CD4-positive, alpha-beta T cell treated with Interleukin-4 for 1 hour (primary cell): Measurements from ENCODE around the gene VSX1.

Experiments used
- DNase-seq, 2 donors: peaks; one replicate each; pipeline ENCODE4 v3.0.0-alpha.2; 2020 to 2022

VSX1 gene

DNA sequence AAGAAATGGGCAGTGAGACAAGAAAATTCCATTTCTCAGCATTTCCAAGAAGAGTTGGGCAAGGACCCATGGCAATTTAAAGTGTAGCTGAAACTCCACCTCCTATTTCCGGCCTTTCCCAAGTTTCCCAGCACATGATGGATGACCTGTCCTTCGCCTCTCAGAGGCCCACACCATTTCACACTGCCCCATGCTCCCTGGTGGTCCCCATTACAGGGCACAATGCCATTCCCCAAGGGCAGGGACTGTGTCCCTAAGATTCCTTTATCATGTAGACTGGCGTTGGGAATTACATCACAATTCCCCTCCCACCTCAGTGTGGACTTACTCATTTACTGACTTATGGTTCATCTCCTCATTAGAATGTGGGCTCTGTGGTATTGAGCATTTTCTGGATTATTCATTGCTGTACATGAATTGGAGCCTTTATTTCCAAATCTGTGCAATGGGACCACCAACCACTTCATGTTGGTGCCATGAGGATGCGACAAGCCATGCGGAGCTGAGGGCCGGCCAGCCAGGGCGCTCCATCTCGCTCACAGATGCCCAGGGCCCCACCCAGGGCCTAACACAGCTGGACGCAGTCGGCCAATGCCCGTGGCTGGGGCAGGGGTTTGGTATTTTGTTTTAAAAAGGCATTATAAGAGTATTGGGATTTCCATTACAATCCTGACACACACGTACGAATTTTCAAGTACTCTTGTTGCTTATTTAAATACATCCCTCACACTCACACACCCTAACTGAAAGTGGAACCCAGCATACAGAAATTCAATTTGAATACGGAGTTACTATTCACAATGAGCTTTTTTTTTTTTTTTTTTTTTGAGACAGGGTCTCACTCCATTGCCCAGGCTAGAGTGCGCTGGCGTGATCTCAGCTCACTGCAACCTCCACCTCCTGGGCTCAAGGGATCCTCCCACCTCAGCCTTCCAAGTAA lies 29.4 kb downstream of the VSX1 start:
- DNase-seq = peak in 1 of 2 donors; percentile 7

DNA sequence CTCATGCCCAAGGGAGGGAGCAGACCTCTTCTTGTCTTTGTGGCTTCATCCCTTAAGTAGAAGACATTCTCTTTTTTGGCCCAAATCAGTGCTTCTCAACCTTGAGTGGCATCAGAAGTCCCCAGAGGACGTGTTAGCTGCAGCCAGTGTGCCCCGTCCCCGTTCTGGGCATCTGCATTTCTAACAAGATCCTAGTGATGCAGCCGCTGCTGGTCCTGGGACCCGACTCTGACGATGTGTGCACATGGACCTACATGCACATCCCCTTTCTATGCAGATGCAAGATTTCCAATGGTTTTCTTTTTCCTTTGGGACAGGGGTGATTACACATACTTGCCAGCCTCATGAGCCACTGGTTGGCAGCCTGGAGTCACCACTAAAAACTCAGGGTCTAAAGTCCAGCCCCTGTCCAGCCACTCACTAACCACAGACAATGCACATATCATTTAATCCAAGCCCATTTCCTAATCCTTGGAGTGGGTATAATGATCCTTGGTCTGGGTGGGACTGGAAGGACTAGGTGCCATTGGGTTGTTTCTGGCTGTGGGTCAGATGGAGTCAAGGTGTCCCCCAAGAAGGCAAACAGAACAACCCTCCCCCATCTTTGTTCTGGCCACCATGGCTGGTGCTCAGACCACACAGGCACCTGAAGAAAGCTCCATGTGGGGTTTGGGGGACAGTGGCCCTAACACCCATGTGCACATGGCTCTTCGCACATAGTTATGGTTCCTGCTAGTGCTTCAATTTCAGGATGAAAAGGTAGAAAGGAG lies 30.4 kb downstream of the VSX1 start:
- peak in 1 of 2 donors; percentile 3 for DNase-seq

DNA sequence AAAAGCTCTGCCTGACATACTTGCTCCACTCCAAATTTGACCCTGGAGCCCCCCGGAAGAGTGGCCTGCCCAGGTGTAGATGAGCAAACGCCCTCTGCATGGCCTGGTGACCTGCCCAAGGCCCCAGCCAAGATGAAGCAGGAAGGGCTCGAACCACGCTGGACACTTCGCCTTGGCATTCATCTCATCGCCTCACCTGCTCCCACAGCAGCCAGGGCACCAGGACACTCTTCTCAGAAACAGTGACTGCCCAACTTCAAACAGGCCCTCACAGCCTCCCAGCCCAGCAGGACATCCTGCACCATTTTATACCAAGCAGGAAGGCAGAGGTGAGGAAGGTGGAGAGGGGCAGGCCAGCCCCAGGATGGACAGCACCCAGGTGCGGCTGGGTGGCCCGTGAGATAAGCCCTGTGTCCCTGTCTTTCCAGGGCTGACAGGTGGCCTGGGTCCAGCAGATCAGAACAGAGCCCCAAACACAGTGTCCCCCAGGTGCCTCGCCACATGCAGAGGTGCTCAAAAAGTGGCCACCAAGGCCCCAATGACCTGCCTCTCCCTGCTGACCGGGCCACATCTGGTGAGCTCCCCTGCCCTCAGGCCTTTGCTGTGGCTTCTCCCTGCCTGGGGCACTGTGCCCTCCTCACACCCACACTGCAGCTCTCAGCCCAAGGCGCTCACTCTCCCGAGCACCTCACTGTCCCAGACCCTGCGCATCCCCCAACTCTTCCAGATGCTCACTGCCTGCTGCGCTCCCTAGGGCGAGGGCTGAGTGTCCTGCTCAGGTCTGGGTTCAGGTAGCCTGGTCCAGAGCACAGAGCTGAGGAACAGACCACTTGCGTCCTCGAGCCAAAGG lies 31.2 kb downstream of the VSX1 start:
- peak in 1 of 2 donors; percentile 7 for DNase-seq

DNA sequence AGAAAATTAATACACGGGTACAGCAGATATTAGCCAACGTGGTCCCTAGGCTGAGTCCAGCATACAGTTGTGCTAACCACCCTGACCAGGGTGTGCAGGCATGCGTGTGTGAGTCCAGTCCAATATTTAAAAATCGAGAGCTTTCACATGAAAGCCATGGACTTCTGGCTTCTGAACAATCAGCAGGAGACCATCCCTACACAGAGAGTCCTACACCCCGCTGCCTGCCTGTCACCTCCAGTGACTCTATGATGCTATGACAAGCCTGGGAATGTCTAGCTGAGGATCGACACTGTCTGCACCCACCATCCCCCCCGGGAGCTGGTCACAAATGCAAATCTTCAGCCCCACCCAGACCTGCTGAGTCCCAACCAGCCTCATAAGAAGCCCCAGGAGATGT lies 31.9 kb downstream of the VSX1 start:
- DNase-seq = no peak

DNA sequence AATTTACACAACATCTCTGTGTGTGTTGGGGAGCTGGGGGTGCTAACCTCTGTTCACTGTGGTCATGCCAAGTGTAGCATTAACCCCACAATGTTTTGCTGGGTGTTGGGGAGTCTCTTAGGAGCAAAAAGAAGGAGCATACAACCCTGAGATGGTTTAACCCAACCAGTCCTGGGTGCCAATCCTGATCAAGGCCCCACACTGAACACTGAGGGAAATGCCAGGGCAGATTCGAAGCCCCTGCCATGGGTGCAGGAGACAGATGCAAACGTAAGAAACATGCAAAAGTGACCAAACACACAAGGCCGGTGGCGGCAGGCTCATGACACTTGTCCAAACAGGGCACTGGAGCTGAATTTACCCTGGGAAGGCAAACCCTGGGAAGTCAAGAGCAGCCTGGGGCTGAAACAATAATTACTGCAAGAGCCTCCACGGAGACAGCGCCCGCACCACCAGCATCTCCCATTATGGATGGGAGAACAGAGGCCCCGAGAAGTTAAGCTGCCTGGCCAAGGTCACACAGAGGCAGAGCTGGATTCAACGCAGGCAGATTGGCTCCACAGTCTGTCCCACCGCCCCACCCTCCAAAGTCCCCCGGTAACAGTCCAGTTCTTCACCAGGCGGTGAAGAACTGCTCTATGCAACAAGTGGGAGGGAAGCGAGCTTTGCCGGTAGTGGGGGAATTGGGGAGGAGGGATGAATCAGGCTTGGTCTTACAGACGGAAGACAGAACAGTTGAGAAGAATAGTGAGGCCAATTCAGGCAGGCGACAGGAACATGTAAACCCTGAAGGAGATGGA lies 32.5 kb downstream of the VSX1 start:
- DNase-seq = no peak

DNA sequence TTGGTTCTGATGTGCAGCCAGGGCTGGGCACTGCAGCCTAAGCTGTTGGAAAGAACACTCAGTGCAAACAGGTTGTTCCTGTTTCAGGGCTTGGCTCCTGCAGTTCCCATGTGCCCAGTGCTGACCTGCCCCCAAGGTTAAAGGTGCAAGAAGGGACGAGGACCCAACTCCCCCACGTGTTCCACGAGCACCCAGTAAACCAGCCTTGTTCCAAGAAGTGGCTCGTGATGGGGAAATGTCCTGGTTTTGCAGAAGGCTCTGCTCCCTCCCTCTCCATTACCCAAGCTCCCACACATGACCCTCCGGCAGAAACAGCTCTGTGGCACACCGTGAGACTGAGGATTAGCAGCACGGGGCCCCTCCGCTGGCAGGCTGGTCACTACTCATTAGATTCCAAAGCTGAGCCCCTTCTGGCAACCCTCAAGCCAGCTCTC lies 33.4 kb downstream of the VSX1 start:
- no peak for DNase-seq

DNA sequence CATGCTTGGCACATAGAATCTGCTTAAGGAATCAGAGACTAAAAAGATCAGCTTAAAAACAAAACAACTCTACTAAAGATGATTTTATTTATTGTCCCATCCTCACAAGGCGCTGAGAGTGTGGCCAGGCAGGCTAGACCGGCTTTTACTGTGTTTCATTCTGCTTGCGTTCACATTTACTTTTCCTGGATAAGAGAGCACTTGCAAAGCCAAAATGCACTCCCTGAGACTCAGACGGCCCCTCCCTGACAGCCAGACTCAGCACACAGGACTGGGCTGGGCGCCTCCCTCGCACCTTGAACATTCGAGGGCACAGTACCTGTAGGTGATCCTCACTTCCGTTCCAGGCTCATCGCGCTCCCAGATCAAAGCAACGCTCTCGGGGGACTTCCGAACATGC lies 34.2 kb downstream of the VSX1 start:
- DNase-seq = peak in 1 of 2 donors; percentile 22

DNA sequence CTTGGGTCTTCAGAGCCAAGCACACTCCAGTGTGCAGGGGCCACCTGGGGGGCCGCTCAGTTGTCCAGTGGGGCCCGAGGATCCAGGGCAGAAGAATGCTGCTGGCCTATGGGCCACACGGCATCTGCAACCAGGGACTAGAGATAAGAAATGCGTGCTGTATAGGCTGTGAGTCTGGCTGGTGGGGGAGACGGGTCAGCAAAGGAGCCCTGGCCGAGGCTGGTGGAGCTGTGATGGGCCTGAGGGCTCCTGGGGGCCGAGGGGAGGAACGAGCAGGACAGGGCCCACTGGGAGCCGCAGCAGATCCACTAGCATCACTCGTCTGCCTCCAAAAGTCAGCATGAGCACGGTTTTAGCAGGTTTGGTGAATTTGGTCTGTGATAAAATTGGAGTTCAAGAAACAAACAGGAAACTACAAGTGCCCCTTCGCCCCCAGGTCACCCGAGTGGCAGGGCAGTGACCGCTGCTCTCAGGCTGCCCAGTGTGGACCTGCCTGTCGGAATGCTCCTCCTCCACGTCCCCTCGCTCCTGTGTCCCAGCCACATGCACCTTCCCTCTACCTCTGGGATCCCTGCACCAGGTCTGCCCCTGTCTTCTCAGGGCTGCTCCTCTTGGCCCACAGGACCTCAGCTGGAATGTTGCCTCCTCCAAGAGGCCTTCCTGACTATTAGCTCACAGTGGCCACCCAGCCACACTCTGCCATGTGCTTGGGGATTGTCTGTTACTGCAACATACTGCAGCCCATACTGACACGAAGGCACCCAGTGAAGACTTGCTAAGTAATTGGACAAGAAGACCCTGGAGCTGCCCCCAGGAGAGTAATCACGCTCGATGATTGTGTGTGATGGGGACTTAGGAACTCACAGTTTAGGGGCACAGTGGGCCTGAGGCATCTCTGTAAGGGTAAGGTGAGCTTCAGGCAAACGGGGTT lies 34.9 kb downstream of the VSX1 start:
- no peak for DNase-seq

DNA sequence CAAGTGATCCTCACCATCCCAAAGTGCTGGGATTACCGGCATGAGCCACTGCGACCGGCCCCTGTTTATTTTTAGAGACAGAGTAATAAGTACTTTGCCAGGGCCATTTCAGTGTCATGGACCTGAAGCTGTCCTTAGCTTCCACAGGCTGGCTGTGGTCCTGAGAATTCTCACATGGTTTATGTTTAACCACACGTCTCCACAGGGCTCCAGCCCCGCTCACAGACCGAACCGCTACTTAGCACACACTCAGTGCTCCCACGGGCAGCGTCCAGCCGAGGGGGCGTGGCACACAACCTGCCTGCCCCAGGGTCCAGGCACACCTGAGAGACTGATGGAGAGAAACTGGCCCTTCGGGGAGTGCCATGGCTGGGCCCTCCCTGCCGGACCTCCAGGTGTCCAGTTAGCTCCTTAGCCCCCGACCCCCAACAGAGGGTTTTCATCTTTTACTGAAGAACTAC lies 35.7 kb downstream of the VSX1 start:
- DNase-seq = no peak

DNA sequence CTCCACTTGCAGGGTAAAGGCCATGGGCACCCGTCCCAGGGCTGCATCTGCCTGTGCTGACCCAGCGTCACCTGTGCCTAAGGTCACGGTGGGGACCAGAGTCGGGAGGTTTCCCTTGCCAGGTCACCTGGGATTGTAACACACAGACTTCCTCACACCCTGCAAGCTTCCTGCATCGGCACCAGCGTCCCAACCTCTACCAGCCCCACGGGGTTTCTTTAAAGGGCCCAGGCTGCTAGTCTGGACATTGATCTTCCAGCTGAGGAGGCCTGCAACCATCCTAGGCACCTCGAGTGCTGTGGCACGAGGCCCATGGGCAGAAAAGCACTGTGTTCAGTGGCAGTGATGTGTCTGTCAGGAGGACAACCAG lies 36.6 kb downstream of the VSX1 start:
- no peak for DNase-seq

DNA sequence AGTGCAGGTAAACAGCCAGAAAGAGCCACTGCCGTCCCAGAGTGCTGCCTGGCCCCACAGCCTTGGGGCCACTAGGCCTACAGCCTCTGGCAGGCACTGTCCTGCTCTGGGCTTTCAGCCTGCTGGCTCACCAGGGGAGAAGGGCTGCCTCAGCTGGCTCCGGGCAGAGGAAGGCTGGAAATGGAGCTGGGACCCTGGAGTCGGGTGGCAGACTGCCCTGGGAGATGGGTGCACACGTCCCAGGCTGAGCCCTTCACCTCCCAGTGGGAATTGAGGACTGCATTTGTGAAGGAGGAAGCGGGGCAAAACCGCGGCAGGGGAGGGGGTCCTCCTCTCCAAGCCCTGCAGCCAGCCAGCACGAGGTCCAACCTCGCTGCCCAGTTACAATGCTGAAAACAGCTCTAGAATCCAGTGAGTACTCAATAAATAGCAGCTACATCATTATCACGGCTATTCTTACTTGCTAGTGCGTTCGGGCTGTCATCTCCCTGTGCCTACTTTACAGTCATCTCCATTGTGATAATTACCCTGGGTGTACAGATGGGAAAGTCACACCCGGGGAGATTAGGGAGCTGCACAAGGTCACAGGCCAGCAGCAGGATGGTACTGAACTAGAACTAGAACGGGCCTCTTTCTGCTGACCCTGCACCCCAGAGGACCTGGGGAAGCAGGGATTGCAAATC lies 37.1 kb downstream of the VSX1 start:
- DNase-seq = no peak

DNA sequence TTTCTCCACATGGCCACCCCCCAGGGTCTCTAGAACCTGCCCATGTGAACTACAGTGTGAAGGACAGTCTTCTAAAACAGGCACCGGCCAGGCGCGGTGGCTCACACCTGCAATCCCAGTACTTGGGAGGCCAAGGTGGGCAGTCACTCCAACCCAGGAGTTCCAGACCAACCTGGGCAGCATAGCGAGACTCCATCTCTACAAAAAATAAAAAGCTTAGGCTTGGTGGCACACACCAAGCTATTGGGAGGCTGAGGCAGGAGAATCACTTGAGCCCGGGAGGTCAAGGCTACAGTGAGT lies 37.7 kb downstream of the VSX1 start:
- no peak for DNase-seq

DNA sequence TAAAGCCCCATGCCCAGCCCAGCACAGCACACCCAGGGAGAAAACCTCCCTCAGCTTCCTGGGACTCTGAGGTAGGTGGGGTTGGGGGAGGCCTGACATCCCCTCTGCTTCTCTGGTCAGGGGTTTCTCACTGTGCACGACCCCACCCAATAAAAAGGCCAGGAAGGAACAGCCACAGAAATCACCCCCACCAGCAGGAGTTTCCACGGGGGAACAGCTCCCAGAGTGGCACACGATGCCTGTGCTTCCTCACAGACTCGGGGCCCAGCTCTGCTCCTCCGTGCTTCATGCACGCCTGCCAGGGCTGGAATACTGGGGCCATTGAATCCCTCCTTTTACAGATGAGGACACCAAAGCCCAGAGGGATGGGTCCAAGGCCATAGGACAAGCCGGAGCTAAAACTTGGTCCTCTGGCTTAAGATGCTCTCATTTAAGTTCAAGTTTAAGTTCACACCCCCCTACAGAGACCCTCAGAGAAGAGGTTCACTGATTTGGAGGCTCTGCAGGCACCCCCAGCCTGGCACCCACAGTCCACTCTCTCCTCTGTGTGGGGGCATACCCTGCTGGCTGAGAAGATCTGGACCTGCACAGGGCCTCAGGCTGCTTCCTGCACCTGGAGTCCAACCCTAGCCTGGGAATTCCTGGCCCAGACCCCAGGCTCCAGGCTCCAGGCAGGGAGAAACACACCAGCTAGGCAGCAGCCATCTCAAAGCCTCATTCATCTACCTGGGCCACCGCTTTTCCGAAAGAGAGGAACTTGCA lies 38.3 kb downstream of the VSX1 start:
- DNase-seq = no peak

DNA sequence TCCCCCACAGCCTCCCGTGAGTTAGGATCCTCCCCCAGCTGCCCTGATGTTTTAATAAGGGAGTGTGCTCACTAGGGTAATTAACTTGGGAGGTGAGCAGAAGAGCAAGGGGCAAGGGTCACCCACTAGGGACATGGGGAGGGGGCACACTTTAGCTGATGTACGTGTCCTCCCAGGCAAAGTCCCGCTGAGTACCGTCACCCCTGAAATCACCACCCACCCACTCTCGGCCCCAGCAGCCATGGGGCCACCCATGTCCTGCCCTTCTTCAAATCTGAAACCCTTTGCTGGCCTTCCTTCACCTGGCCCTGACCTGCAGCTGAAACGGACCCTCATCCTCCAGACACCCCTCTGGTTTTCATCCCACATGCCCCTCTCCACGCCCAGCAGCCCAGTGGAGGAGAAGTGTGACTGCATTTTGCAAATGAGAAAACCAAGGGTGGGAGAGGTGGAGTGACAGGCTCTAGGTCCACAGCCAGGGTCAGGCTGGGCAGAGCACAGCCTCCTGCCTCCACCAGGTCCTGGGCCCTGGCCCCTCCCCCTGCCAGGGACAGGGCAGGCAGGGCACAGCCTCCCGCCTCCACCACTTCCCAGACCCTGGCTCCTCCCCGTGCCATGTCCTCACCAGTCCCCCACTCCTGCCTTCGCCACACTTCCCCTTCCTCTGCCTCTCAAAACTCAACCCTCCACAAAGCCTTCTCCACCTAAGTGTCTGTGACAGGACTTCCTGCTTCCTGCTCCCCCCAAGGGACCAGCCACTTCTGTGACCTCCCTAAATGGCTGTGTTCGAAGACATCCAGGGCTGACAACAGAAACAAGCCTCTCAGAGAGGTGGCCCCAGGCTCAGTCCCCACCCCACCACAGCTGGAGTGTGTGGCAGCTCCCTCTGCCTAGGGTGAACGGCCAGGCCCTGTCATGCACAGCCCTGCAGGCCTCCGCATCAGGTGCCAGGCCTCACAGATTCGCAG lies 39.1 kb downstream of the VSX1 start:
- DNase-seq = peak; percentile 60 to 71

DNA sequence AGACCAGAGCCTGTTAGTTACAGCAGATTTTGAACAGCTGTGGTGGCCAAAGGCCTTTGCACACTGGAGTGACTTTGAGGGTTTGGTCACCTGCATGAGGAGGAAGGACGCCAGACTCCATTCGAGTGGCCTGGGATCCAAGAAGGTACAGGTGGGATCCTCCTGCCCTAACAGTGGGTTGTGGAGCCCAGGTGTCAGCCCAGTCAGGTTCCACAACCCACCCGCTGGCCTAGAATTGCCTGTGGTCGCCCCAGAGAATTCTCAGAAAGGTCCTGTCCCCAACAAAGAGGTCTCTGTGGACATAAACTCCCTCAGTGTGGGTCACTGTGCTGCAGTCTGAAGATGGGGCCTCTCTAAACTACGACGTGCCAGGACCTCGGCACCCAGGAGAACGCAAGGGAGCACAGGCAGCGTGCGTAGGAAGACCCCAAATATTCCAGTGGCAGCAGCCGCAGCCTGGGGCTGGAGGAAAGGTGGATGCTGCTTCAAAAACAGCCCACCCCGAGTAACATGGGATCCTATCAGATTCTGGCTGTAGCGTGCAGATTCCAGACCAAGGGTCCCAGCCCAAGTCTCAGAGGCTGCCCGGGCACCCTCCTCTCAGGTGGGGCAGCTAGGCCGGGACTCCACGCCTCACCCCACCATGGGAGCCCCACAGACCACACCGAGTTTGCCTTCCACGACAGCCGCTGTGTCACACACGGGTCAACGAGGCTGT lies 40.0 kb downstream of the VSX1 start:
- DNase-seq = no peak

DNA sequence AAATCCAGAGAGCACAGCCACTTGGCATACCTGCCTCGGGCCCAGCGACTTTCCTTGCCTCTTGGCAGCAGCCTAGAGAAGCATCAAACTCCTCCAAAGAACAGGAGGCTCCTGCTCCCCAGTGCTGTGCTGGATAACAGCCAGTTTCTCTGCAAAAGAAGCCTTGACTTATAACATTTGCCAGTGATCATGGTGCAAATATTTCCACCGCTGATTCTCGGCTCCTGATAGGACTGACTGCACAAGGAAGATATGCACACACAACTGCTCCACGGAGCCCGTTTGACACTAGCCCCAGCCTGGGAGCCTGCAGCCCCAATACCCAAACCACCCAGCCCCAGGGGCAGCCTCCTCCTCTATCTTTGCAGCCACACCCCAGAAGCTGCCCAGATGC lies 41.5 kb downstream of the VSX1 start:
- no peak for DNase-seq

DNA sequence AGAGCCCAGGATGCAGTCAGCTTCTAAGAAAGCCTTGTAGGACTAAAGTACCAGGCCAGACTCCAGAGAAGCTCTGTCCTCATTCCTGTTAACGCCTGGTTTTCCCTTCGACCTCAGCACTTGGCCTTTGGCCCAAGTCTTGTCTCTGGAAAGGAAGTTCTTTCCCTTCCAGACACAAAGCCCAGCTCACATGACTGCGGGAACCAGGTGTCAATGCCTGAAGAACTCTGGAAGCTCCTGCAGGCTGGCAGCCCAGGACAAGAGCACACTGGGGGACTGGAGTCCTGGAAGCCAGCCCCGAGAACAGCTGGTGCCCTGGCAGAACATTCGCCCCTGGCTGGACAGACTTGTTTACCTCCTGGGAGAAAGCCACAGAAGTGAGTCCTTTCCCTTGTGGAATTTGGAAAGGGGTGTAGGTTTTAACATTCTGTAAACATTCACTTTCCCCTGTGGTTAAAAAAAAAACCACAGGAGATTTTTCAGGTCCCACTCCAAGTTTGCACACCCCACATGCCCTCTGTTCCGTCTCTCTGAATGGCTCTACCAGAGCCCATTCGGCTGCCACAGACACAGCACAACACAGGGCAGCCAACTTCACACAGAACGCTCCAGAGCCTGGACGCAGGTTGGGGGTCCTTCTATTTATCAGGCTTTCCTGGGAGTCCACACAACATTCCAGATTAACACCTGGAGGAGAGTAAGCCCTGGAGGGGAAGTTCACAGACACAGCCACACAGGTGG lies 42.1 kb downstream of the VSX1 start:
- no peak for DNase-seq
